CD4-positive, alpha-beta memory T cell (primary cell): Measurements from ENCODE around the gene MXRA5. TPM values are rescaled to one million over a fixed set of nuclear protein-coding genes. Genes with fewer than 3 reads are reported as not detected.

Experiments
- CTCF ChIA-PET: fragments of 350-600 bp; sonication (Branson Sonifier 250); formaldehyde crosslinking; loops from one replicate; lab custom pipeline; 2021; ENCODE audit warnings: inconsistent platforms; ENCODE audit not compliant: partially characterized antibody; lab: Charles Lee
- POLR2A ChIA-PET: fragments of 350-600 bp; sonication (Branson Sonifier 250); formaldehyde crosslinking; loops from one replicate; lab custom pipeline; 2021; ENCODE audit not compliant: partially characterized antibody; lab: Charles Lee
- DNase-seq, 5 donors: peaks; one replicate each; pipeline versions ENCODE4 v3.0.0 to v3.0.0-alpha.2; 2020 to 2022; ENCODE audit warnings: mixed read lengths in 1 of 5
- H3K27ac ChIP-seq: one replicate; pipeline ENCODE4 v1.7.0; 2013; ENCODE audit warnings: low read depth, low read length
- H3K27me3 ChIP-seq: 2 replicates; pipeline ENCODE4 v1.7.0; 2013; ENCODE audit warnings: mild to moderate bottlenecking, low read length, moderate library complexity; ENCODE audit not compliant: insufficient read depth
- H3K36me3 ChIP-seq: 2 replicates; pipeline ENCODE4 v1.7.0; 2013; ENCODE audit warnings: mild to moderate bottlenecking, low read length, moderate library complexity; ENCODE audit not compliant: insufficient read depth
- H3K4me1 ChIP-seq: 2 replicates; pipeline ENCODE4 v1.7.0; 2013; ENCODE audit warnings: mild to moderate bottlenecking, low read length, moderate library complexity; ENCODE audit not compliant: insufficient read depth
- H3K4me3 ChIP-seq, 2 donors: one replicate each; pipeline ENCODE4 v1.7.0; 2013; ENCODE audit warnings: low read length in 2 of 2, mild to moderate bottlenecking in 1 of 2
- H3K9me3 ChIP-seq, 2 donors: one replicate each; pipeline ENCODE4 v1.7.0; 2013; ENCODE audit warnings: low read length in 2 of 2, control low read depth in 1 of 2; ENCODE audit not compliant: control insufficient read depth in 1 of 2
- H3K27ac Mint-ChIP-seq, 7 donors: one replicate each; pipeline ENCODE4 v1.8.0; 2020 to 2021; ENCODE audit warnings: mixed read lengths in 7 of 7, mild to moderate bottlenecking in 6 of 7, inconsistent platforms in 3 of 7, moderate library complexity in 3 of 7
- H3K27me3 Mint-ChIP-seq, 2 donors: one replicate each; pipeline ENCODE4 v1.8.0; 2020 to 2021; ENCODE audit warnings: mixed read lengths in 2 of 2
- H3K36me3 Mint-ChIP-seq, 2 donors: one replicate each; pipeline ENCODE4 v1.8.0; 2020 to 2021; ENCODE audit warnings: mixed read lengths in 2 of 2, inconsistent platforms in 1 of 2, mild to moderate bottlenecking in 1 of 2
- H3K4me1 Mint-ChIP-seq, 4 donors: one replicate each; pipeline ENCODE4 v1.8.0; 2020 to 2021; ENCODE audit warnings: mixed read lengths in 4 of 4, mild to moderate bottlenecking in 1 of 4
- H3K4me3 Mint-ChIP-seq, 8 donors: one replicate each; pipeline ENCODE4 v1.8.0; 2020 to 2021; ENCODE audit warnings: mixed read lengths in 8 of 8, mild to moderate bottlenecking in 7 of 8, moderate library complexity in 6 of 8, inconsistent platforms in 3 of 8
- H3K9me3 Mint-ChIP-seq, 8 donors: one replicate each; pipeline ENCODE4 v1.8.0; 2020 to 2021; ENCODE audit warnings: mixed read lengths in 8 of 8, mild to moderate bottlenecking in 5 of 8, inconsistent platforms in 3 of 8, moderate library complexity in 1 of 8
- intact Hi-C: fragments of 100-400 bp; cut with micrococcal nuclease; formaldehyde crosslinking; loops from one replicate; pipeline ENCODE4 v1.15.1; 2023
- polyA plus RNA-seq, 2 donors: library from polyadenylated mRNA; unstranded; fragments of 300-500 nt; fragmentation: Illumina TruSeq; gene quantifications; one replicate each; pipeline ENCODE4 v1.2.3, GENCODE V29; 2021
- total RNA-seq, 2 experiments: library from RNA; stranded (reverse); gene quantifications; one replicate each; pipeline ENCODE4 v1.2.3, GENCODE V29; 2021

MXRA5 gene
- total and polyA plus RNA-seq, 4 experiments from 2014 or later: not detected

GRCh38 chrX:3271183-3271833 is 75.1 kb downstream of the MXRA5 start:
- Histone ChIP-seq H3K9me3 (no peaks in the 10 kb centered on the region), H3K27ac (no peak overlapping the region), H3K27me3 (no peaks in the 10 kb centered on the region), H3K4me1 (no peaks in the 10 kb centered on the region), H3K36me3 (no peaks in the 10 kb centered on the region), H3K4me3 (no peak overlapping the region)
- DNase-seq: no peak
- Mint-ChIP-seq H3K27me3 (peaks cover 0 to 2% of the 10 kb centered on the region in 2 donors), H3K4me3 (no peak overlapping the region), H3K4me1 (no peaks in the 10 kb centered on the region), H3K27ac (no peak overlapping the region), H3K9me3 (peaks cover 0 to 30% (median 12%) of the 10 kb centered on the region in 8 donors), H3K36me3 (no peaks in the 10 kb centered on the region)
- ChIA-PET POLR2A (no interaction called here), CTCF (no interaction called here)
- intact Hi-C loops: no loop called here

- ChIA-PET CTCF (no interaction called here), POLR2A (no interaction called here)
- Histone ChIP-seq H3K9me3 (no peaks in the 10 kb centered on the region), H3K27ac (no peak overlapping the region), H3K27me3 (no peaks in the 10 kb centered on the region), H3K4me1 (no peaks in the 10 kb centered on the region), H3K4me3 (no peak overlapping the region), H3K36me3 (no peaks in the 10 kb centered on the region)
- H3K36me3 Mint-ChIP-seq: no peaks in the 10 kb centered on the region
- H3K27ac Mint-ChIP-seq: no peak overlapping the region
- peaks cover 0 to 14% (median 11%) of the 10 kb centered on the region in 8 donors for H3K9me3 Mint-ChIP-seq
- H3K4me3 Mint-ChIP-seq: no peak overlapping the region
- intact Hi-C loops: no loop called here
- DNase-seq: no peak
- H3K27me3 Mint-ChIP-seq: peaks cover 0 to 1% of the 10 kb centered on the region in 2 donors
- no peaks in the 10 kb centered on the region for H3K4me1 Mint-ChIP-seq
Observed at GRCh38 chrX:3268829-3269228, 77.6 kb downstream of the MXRA5 start.

- intact Hi-C loops: no loop called here
- CTCF ChIA-PET: no interaction called here
- Mint-ChIP-seq H3K4me3 (no peak overlapping the region), H3K27me3 (no peaks in the 10 kb centered on the region), H3K9me3 (peaks cover 2 to 37% (median 26%) of the 10 kb centered on the region in 8 donors), H3K36me3 (no peaks in the 10 kb centered on the region), H3K27ac (peak overlapping the region in 1 of 7 donors; percentile 4), H3K4me1 (no peaks in the 10 kb centered on the region)
- POLR2A ChIA-PET: no interaction called here
- Histone ChIP-seq H3K9me3 (no peaks in the 10 kb centered on the region), H3K4me1 (no peaks in the 10 kb centered on the region), H3K27me3 (no peaks in the 10 kb centered on the region), H3K36me3 (no peaks in the 10 kb centered on the region), H3K27ac (no peak overlapping the region), H3K4me3 (no peak overlapping the region)
- DNase-seq: no peak
Observed at GRCh38 chrX:3263681-3264126, 82.7 kb downstream of the MXRA5 start.

GRCh38 chrX:3262901-3263300 is 83.6 kb downstream of the MXRA5 start:
- no peaks in the 10 kb centered on the region for H3K36me3 Mint-ChIP-seq
- Histone ChIP-seq H3K9me3 (no peaks in the 10 kb centered on the region), H3K4me3 (no peak overlapping the region), H3K4me1 (no peaks in the 10 kb centered on the region), H3K27me3 (no peaks in the 10 kb centered on the region), H3K36me3 (no peaks in the 10 kb centered on the region), H3K27ac (no peak overlapping the region)
- no peaks in the 10 kb centered on the region for H3K27me3 Mint-ChIP-seq
- H3K27ac Mint-ChIP-seq: no peak overlapping the region
- no peak overlapping the region for H3K4me3 Mint-ChIP-seq
- POLR2A ChIA-PET: no interaction called here
- CTCF ChIA-PET: no interaction called here
- intact Hi-C loops: no loop called here
- H3K4me1 Mint-ChIP-seq: no peaks in the 10 kb centered on the region
- H3K9me3 Mint-ChIP-seq: peaks cover 2 to 37% (median 26%) of the 10 kb centered on the region in 8 donors
- no peak for DNase-seq
